Stimulated activated CD8-positive, alpha-beta memory T cell treated with anti-CD3 and anti-CD28 coated beads, Interleukin-15, amount 100 ng/mL, for 24 hours (primary cell): ENCODE data around the gene FBN3.
"Not testable (repeated sequence)": the region's sequence is repeated elsewhere in the genome, so short reads cannot be mapped to it uniquely, and the experiment has no call there.

Source experiments
- DNase-seq: peaks from one replicate; pipeline ENCODE4 v3.0.0-alpha.2; 2020; ENCODE audit warnings: low read depth

Gene FBN3

GRCh38 chr19:8149261-8150094 lies at the start of gene FBN3:
Gene FBN3, minus strand, starts transcription at chr19:8149592. Its CDS starts 2,112 bp downstream, at chr19:8147480.
- no peak for DNase-seq

- DNase-seq = no peak
Measured at GRCh38 chr19:8196271-8196927, 47.0 kb upstream of the FBN3 start.

DNA sequence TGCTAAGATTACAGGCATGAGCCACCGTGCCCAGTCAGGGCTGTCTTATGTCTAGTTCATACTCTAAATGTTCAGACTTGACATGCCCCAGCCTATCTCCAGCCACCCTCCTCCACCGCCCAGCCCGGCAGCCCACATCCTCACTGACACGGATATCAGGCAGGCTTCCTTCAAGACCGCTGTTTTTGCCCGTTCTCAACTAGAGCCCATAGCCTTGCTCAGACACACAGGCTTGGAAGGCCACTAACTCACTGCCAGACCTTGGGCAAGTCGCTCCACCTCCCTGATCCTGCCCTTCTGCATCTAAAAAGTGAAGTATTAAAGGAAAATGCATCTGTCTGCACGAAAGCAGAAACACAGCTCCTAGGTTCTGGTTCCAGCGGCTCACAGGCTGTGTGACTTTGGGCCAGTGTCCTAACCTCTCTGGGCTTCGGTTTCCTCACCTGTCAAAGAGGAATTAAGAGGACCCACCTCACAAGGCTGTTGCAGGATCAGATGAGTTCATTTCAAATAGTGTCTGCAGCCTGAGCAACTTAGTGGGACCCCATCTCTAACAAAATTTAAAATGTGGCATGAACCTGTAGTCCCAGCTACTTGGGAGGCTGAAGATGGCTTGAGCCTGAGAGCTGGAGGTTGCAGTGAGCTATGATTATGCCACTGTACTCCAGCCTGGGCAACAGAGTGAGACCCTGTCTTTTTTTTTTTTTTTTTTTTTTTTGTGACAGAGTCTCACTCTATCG lies 45.3 kb upstream of the FBN3 start:
- DNase-seq = no peak

DNA sequence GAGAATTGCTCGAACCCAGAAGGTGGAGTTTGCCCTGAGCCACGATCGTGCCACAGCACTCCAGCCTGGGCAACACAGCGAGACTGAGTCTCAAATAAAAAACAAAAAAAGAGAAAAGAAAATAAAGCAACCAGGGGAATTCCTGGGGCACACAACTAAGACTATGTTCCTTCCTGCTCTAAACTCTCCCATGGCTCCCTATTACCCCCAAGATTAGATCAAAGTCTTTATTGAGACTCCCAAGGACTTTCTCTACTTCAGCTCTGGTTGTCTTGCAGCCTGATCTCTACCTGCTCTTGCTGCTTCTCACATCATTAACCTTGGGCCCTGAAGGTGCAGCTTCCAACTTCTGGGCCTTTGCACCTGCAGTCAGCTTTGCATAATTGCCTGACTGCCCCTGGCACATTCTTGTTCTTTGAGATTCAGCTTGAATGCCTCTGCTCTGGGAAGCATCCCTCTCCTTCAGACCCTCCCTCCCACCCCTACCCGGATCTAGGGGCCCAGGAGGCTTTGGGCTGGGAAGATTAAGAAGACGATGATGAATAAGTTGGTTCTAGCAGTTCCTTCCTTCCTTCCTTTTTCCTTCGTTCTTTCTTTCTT lies 42.9 kb upstream of the FBN3 start:
- DNase-seq = no peak

GRCh38 chr19:8185343-8186068 lies 36.1 kb upstream of the FBN3 start:
- no peak for DNase-seq

- DNase-seq = no peak
Measured at GRCh38 chr19:8184274-8184673, 34.9 kb upstream of the FBN3 start.

- DNase-seq = no peak
Measured at GRCh38 chr19:8180018-8180417, 30.6 kb upstream of the FBN3 start.

DNA sequence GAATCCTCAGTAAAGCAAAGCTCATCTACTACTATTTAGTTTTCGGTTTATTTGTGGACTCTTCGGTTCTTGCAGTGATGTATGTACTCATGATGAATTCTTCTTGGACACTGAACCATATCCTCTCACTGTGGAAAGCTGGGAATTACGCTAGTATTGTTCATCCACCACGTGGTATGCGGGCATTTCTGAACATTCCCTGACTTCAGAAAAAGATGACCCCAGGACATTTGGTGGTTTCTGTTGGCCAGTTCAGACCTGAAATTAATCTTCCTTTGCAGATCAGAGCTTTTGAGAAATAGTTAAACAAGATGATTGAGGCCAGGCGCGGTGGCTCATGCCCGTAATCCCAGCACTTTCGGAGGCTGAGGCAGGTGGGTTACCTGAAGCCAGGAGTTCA lies 25.3 kb upstream of the FBN3 start:
- DNase-seq = no peak

DNA sequence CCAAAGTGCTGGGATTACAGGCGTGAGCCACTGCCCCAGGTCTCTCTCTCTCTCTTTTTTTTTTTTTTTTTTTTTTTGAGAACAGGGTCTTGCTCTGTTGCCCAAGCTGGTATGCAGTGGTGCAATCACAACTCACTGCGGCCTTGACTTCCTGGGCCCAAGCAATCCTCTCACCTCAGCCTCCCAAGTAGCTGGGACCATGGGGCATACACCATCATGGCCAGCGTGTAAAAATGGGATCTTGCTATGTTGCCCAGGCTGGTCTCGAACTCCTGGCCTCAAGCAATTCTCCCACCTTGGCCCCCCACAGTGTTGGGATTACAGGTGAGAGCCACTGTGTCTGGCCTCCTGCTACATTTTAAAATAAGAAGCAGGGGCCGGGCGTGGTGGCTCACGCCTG lies 19.1 kb upstream of the FBN3 start:
- no peak for DNase-seq

DNA sequence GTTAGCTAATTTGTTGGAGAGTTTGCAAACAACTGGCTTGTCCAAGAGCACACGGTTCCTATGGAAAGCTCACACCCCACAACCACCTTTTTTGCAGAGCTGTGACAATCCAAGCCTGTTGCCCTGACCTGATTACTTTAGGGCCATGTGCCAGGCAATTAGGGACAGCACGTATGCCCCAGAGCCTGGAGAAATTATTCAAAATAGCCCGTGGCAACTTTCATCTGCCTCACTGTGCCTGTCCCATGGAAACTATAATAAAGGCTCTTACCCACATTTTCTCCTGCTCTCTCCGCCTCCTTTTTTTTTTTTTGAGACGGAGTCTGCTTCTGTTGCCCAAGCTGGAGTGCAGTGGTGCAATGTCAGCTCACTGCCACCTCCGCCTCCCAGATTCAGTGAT lies 18.6 kb upstream of the FBN3 start:
- DNase-seq = no peak

DNA sequence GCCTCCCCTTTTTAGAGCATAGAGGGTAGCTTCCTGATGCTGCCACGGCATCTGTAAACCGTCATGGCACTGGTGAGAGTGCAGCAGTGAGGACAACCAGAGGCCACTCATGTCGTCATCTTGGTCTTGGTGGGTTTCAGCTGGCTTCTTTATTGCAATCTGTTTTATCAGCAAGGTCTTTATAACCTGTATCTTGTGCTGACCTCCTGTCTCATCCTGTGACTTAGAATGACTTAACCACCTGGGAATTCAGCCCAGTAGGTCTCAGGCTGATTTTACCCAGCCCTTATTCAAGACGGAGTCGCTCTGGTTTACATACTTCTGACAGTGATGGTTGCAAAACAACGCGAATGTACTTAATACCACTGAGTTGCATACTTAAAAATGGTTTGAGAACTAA lies 14.4 kb upstream of the FBN3 start:
- no peak for DNase-seq

DNA sequence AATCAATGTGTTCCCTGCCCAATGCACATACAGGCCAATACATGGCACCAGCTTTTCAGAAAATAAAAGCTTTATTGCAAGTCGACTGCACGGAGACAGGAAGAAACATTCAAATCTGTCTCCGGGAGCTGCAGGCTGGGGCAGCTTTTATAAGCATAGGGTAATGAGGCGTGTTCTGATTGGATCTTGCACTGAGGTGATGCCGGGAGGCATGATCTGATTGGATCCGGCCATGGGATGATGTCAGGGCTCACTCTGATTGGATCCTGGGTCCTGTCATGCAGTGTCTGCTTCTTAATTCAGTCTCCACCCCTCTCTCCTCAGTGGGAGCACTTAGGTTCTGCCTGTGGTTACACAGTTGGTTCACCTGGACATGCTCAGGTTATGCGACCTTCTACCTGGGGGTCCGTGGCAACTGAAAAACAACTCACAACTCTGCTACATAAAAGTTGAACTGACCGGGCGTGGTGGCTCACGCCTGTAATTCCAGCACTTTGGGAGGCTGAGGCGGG lies 11.8 kb upstream of the FBN3 start:
- no peak for DNase-seq

- DNase-seq = not testable (repeated sequence)
Measured at GRCh38 chr19:8159322-8159721, 9.9 kb upstream of the FBN3 start.

GRCh38 chr19:8158411-8159074 lies 9.2 kb upstream of the FBN3 start:
- no peak for DNase-seq

GRCh38 chr19:8155318-8155717 lies 5.9 kb upstream of the FBN3 start:
- DNase-seq = no peak

DNA sequence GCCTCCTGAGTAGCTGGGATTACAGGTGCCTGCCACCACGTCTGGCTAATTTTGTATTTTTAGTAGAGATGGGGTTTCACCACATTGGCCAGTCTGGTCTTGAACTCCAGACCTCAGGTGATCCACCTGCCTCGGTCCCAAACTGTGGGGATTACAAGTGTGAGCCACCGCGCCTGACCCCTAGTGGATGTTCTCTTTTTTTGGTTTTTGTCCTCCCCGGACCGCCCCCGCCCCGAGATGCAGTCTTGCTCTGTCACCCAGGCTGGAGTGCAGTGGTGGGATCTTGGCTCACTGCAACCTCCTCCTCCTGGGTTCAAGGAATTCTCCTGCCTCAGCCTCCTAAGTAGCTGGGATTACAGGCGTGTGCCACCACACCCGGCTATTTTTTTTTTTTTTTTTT lies 4.6 kb upstream of the FBN3 start:
- DNase-seq = not testable (repeated sequence)

DNA sequence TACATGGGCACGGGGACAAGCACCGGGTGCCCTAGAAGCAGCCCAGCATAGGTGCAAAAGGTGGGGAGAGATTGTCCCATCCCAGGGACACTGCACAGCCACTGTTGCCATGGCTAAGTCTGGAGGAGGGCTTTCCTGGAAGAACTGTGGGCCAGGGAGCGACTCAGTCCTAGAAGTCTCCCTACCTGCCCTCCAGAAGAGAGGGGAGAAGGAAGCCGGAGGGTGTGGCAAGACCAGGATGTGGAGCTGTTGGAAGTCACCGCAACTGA lies 2.3 kb upstream of the FBN3 start:
- DNase-seq = no peak

DNA sequence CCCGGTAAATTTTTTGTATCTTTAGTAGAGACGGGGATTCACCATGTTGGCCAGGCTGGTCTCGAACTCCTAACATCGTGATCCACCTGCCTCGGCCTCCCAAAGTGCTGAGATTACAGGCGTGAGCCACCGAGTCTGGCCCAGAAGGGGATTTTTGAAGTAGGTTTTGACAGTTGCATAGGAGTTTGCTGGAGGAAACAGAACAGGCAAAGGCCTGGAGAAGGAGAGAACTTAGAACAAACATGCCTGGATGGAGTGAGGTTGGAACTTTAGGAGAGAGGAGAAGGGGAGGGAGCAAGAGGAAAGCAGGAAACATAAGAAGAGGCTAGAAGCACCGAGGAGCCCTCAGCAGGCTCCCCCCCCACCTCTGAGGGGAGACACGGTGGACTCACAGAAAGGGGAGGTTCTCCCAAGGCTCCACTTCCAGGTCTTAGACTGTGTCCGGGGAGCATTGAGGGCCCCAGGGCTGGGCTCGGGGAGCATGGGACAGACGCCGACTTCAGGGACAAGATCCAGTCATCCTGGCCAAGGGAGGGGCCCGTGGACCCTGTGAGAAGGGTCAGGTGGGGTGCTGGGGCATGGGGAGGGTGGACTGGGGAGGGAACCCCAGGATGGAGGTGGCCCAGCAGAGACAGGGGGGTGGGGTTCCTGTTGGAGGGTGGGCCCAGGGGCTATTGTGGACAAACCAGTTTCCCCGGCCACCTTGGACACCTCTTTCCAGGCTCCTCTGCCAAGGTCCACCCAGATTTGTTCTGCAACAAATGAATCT lies 1.8 kb upstream of the FBN3 start:
- DNase-seq = no peak

DNA sequence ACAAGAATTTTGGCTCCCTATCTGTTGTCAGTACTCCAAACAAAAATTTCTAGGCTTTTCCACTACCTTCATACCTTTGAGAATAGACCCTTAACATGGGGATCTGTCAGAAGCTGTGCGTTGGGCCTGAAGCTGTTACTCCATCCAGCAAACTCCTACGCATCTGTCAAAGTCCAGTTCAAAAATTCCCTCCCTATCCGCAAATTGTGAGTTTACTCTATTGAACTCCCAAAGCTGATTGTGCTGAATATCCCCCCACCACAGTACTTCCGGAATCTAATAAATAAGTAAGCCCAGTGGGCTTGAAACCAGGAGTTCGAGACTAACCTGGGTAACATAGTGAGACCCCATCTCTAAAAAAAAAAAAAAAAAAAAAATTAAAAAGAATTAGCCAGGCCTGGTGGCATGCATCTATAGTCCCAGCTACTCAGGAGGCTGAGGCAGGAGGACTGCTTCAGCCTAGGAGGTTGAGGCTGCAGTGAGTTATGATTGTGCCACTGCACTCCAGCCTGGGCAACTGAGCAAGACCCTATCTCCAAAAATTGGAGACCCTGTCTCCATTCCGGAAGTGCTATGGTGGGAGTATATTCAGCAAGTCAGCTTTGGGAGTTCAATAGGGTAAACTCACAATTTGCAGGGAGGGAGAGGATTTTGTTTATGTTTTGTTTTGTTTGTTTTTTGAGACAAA lies 930 bp upstream of the FBN3 start:
- no peak for DNase-seq
